NCI-H2196 treated with DMSO at 0.1 percent for 48 hours (cell line): ENCODE measurements around the gene WDR37.
"Not testable (repeated sequence)": the region's sequence is repeated elsewhere in the genome, so short reads cannot be mapped to it uniquely, and the experiment has no call there.

Source experiments
- DNase-seq: peaks from one replicate; lab custom pipeline; 2025; ENCODE audit not compliant: unreplicated experiment; lab: John Stamatoyannopoulos, UW

The WDR37 gene

DNA sequence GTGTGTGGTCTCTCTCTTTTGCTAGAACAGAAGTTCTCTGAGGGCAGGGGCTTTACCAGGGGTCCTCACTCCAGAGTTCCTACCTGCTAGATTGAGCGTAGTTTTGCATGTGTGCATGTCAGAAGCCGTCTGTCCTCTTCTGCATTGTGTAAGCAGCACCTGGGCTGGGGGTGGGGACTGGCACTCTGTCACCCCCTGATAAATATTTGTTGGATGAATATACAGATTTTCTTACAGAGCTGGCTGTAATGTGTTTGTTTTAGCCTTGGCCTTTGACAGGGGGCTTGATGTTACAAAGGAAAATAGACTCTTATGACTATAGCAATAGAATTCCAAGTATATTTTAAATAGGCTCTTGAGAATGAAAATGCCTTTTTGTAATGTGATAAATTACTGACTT lies 46.6 kb downstream of the WDR37 start:
- DNase-seq = no peak

DNA sequence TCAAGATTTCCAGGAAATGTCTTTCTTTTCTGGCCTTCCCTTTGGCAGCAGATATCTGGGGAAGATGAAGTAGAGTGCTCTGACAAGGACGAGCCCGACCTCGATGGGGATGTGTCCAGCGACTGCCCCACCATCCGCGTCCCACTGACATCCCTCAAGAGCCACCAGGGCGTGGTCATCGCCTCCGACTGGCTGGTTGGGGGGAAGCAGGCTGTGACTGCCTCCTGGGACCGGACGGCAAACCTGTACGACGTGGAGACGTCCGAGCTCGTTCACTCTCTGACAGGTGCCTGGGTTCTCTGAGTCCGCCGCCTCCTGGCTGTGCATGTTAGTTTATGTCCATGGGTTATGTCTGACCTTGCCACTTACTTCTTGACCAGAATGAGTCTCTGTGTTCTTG lies 47.4 kb downstream of the WDR37 start:
- DNase-seq = no peak

DNA sequence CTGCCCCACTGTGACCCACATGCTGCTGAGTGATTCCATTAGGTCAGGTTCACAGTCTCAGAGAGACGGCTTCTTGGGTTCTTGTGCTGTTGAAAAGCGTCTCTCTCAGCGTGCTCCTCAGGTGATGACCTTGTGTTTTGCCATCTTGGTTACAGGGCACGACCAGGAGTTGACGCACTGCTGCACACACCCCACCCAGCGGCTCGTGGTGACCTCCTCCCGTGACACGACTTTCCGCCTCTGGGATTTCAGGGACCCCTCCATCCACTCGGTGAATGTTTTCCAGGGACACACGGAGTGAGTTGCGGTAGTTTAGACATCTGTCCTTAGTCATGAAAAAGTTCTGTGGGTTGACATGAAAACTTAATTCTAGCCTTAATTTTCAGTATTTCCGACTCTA lies 48.8 kb downstream of the WDR37 start:
- DNase-seq = no peak

DNA sequence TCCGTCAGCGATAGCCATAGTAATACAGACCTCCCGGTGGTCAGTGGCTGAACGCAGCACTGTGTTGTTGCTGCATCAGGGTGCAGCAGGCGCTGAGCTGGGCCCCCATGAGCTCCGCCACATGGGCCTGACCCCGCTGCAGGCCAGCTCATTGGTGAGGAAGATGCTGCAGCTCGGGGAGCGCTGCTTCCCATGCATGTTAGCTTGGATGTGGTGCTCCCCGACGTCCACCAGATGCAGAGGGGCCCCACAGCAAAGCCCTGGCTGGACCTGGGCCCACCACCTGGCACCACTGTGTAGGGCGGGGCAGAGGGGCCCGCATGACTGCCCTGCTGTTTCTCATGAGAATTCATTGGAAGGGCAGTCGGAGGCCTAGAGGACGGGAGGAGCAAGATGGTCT lies 50.8 kb downstream of the WDR37 start:
- DNase-seq = no peak

DNA sequence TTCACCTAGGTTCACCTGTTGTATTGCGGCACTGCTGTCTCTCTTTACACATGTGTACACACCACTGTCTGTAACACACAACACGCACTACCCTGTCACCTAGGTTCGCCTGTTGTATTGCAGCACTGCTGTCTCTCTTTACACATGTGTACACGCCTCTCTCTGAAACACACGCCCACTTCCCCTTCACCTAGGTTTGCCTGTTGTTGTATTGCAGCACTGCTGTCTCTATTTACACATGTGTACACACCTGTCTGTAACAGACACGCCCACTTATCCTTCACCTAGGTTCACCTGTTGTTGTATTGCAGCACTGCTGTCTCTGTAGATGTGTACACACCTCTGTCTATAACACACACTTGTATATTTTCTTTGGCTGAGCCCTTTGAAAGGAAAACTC lies 51.5 kb downstream of the WDR37 start:
- no peak for DNase-seq

- no peak for DNase-seq
Observed at GRCh38 chr10:1109795-1110673, 53.8 kb downstream of the WDR37 start.

DNA sequence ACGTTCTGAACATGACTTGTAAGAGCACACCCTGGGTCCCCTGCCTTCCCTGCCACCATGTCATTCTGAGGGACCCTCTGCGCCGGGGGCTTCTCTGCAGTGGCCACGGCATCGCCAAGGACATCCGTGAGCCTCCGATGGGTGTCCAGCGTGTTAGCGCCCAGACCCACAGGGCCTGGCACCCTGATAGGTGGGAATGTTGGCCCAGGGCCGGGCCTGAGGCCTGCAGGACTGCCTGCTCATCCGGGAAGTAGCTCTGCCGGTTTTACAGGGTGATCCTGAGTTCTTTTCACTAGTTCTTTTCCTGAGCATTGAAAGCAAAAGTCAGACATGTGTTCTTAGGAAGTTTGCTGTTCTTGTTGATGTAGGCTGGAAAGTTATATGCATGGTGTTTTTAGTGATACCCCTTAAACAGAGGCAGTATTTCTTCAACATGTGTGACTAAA lies 54.5 kb downstream of the WDR37 start:
- no peak for DNase-seq

DNA sequence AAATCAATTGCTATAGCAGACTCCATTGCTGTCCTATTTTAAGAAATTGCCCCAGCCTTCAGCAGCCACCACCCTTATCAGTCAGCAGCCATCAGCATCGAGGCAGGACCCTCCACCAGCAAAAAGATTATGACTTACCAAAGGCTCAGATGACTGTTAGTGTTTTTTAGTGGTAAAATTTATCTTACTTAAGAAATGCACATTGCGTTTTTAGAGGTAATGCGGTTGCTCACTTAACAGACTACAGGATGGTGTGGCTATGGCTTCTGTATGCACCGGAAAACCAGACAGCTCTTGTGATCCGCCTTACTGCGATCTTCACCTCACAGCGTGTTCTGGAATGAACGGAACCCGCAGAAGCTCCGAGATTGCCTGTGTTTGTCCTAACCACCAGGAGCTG lies 58.1 kb downstream of the WDR37 start:
- no peak for DNase-seq

DNA sequence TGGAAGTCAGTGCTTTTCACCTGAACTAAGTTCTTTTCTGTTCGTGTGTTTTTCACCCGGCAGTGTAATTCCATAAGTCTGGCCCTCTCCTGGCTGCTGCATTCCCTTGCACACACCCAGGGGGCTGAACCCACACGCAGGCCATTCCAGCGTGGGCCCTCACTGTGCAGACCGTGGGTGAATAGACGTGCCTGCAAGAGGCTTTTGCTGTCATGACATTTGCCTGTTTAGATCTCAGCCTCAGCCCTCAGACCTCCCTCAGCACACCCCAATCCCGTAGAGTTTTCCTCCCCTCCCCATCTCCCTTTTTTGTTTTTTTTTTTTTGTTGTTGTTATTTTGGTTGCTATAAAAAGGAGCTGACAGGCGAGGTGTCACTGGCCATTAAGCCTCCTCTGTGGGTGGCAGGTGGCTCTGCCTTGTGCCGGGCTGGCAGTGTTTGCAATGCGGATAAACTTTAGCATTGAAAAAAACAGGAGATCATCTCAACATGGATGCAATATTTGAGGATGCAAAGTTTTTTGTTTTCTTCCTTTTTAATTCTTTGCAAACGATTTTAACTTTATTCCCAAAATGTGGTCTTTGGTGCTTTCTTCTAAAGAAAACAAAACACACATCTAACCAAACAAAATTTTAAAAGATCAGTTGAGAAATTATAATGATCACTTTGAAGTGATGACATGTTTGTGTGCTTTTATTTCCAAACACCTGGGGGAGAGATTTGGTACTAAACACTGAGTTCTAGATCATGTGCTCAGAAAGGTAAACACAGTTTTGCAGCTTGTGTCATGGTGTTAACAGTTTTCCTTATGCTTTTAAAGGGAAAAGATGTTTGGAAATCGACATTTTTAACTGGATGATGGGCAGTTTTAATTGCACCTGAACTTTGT lies 58.8 kb downstream of the WDR37 start:
- DNase-seq = no peak

GRCh38 chr10:1115607-1115955 lies 59.4 kb downstream of the WDR37 start:
- DNase-seq = no peak

DNA sequence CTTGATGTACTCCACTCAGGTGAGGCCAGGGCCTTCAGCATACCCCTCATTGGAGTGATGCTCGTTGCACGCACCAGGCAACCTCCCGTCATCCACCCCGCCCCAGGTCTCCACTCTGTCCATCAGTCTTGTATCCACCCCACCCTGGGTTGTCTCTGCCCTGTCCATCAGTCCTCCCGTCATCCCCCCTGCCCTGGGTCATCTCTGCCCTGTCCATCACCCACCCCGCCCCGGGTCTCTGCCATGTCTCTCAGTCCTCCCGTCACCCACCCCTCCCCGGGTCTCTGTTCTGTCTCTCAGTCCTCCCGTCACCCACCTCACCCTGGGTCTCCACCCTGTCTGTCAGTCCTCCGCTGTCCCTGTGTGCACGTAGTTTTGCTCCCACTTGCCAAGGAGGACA lies 59.9 kb downstream of the WDR37 start:
- no peak for DNase-seq

DNA sequence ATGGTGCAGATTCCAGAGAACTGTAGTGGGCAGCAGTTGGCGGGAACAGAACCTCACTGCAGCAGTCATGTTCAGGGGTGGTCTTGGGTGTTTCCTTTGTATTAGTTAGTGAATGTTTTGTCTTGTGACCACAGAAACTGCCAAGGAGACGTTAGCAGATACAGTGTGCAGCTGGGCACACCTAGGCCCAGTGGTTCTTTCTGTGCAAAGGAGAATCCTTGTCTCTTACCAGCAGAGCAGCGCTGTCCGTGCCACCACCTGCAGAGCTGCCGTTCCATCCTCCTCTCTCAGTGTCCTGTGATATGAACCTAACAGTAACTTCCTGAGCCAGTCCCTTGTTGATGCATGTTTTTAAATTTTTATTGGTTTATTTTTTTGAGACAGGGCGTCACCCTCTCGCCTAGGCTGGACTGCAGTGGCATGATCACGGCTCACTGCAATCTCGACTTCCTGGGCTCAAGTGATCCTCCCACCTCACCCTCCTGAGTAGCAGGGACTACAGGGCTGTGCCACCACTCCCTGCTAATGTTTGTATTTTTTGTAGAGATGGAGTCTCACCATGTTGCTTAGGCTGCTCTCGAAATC lies 60.6 kb downstream of the WDR37 start:
- no peak for DNase-seq

GRCh38 chr10:1117651-1118050 lies 61.5 kb downstream of the WDR37 start:
- no peak for DNase-seq

DNA sequence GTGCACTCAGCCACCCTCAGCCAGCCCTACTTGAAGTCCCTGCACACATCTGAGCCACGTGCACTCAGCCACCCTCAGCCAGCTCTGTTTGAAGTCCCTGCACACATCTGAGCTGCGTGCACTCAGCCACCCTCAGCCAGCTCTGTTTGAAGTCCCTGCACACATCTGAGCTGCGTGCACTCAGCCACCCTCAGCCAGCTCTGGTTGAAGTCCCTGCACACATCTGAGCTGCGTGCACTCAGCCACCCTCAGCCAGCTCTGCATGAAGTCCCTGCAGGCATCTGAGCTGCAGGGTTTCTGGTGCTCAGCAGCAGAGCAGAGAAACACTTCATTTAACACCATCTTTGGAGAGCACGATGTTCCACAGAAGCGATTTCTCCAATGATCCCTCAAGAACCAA lies 62.1 kb downstream of the WDR37 start:
- not testable (repeated sequence) for DNase-seq

GRCh38 chr10:1119027-1119426 lies 62.8 kb downstream of the WDR37 start:
- no peak for DNase-seq

- DNase-seq = no peak
Observed at GRCh38 chr10:1119501-1119900, 63.3 kb downstream of the WDR37 start.

DNA sequence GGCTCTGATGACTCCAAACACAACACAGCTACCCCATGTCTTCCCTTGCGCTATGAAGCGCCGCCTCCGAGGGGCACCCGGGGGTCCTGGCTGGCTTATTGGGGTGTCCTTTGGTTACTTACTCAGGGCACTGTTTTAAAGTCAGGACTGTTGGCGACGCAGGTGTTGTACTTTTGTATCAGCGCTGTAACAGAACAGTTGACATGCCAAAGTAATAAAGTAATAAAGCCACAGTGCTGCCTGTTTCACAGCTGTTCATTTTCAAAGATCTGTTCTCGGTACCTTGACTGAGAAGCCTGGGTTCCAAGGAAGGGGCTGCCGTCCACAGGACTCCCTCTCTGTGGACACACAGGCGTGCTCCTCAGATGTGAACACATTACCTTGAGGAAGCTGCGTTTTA lies 64.1 kb downstream of the WDR37 start:
- DNase-seq = no peak

DNA sequence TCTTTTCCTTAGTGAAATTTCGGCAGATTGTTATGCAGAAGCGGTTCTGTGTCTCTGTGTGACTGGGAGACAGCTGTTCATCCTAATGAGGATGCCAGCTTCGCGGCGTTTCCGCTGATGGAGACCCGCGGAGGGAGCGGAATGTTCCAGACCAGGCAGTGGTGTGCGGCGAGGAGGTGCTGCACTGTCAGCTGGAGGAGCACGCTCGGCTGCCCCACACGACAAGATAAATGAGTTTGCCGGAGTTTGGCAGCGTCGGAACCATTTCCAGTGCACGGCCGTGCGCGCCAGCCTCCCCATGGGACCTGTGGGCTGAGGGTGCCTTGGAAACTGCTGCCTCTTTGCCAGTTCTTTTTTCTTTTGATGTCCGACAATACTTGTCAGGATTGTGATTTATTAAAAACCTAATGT lies 64.6 kb downstream of the WDR37 start:
- no peak for DNase-seq

GRCh38 chr10:1121271-1121970 lies 65.2 kb downstream of the WDR37 start:
- no peak for DNase-seq

GRCh38 chr10:1122349-1122748 lies 66.2 kb downstream of the WDR37 start:
- DNase-seq = no peak

- no peak for DNase-seq
Observed at GRCh38 chr10:1123198-1123597, 67.0 kb downstream of the WDR37 start.
